Retina (tissue), 1 donor: ENCODE results near the gene NLGN1.

Experiments used
- DNase-seq: peaks from one replicate; pipeline ENCODE4 v3.0.0-alpha.2; 2016

NLGN1 gene

GRCh38 chr3:173863551-173863950 is 466.0 kb downstream of the NLGN1 start:
- DNase-seq = no peak

DNA sequence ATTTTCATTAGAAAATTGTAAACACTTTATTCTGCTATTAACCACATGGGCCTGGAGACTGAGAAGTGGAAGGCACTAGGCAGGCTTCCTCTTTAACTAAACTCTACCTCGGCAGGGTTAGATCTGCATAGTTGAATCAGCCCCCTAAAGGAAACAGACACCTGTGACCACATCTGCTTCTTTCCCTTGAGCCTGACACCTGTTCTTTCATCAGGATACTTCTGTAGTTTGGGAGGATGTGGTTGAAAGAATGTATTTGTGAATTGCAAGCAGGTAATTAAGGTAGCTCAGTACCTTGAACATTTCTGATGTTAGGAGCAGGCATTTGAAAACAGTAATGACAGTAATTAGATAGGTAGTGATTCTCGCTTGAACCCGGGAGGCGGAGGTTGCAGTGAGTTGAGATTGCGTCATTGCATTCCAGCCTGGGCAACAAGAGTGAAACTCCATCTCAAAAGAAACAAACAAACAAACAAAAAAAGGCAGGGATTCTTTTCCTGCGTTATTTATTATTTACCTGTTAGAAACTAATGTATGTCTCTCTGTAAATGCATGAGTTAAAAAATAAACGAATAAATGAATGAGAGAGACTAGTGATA is 468.5 kb downstream of the NLGN1 start:
- DNase-seq = no peak

DNA sequence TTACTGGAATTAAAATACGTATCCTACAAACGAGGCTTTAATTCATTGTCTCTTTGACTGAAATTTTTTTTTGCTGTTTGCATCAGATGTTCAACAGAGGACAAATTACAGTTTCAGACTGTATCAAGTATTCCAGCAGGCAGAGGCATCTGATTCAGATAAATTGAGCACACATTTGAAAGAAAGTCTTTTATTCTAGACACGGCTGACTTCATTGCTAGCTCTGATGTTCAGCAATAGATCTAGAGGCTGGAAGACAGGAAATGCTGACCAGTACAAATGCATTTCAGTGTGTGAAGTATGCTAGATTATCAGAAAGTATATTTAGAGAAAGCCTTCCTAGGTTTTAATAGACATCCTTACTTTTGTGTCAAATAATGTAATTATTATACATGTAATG is 472.2 kb downstream of the NLGN1 start:
- DNase-seq = no peak

GRCh38 chr3:173870976-173871375 is 473.4 kb downstream of the NLGN1 start:
- no peak for DNase-seq

DNA sequence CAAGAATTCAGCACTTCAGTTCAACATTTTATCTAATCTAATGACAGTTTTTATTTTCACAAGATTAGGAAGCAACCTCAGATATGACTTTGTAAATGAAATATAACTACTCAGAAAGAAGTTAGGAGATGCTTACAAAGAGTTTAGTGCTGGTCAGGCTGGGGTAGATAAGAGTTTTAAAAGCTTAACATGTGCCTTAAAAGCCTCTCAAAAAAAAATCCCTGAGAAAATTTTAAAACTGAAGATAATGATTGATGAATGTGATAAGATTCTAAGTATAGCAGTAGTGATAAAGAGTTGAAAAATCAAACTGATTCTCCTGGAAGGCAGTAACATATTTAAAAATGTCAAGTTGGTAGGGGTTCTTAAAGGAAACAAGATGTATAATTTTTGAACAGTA is 478.2 kb downstream of the NLGN1 start:
- DNase-seq = no peak

DNA sequence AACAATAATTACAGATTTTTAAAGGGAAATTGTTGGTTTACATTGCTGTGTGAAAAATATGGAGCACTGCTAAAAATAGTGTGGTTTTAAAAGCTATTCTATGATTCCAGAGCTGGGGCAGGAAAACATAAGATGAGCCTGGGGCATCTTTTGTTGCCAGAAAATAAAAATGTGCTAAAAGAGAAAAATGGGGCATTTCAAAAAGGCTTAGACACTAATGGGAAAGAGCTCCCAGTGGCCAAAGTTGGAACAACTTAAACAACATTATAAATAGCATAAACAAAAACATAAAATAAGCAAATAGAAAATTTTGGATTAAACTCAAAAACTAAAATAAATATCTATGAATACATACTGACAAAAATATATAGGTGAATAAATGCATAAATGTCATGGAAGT is 478.9 kb downstream of the NLGN1 start:
- DNase-seq = no peak

DNA sequence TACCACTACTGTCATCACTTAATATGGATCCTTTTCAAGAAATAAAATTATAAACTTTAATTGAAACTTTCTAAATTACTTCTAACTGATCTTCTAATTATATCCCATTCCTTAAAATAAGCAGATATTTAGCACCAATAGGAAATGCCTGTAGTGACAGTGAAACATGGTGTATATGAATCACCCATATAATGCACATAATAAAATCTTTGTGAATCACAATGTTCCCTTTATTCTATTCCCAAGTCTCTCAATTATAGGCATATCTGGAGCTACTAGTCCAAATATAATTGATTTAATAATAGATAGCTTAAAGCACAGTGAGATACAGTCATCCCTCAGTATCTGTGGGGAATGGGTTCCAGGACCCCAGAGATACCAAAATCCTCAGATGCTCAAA is 490.3 kb downstream of the NLGN1 start:
- DNase-seq = no peak

DNA sequence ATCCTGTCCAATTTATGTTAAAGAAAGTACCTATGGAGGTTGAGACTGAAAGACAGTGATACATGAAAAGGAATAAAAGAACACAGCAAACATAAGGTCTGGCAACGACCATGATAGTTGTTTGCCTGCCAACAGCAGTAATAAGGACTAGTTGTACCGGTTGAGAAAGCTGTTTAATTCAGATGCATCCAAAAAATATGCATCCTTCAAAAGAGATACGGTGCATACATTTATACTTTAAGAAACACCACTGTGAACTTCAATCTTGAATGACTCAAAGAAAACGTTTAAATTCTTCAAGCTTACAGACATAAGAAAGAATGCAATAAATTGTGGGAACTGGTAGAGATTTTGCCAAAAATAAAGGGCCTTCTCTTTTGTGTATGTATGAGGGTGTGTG is 492.1 kb downstream of the NLGN1 start:
- DNase-seq = no peak

- no peak for DNase-seq
Observed at GRCh38 chr3:173890091-173890490, 492.5 kb downstream of the NLGN1 start.

- no peak for DNase-seq
Observed at GRCh38 chr3:173891272-173892100, 493.9 kb downstream of the NLGN1 start.

DNA sequence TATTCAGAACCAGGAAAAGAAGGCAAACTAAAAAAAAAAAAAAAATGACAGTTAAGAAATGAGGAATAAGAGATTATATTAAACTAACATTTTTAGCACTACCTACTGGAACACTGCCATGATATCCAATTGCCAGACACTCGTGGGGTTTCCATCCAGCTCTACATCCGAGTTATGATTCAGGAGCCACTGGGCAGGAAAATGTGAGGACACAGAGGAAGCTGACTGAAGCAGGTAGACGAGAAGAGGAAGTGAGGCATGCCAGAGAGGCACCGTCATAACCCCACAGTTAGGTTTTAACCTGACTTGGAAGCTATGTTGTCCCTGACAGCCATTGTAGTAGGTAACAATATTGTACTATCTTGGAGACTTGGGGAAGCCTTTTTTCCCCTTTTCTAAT is 495.0 kb downstream of the NLGN1 start:
- DNase-seq = no peak

- no peak for DNase-seq
Observed at GRCh38 chr3:173893066-173893465, 495.5 kb downstream of the NLGN1 start.

GRCh38 chr3:173893835-173894234 is 496.3 kb downstream of the NLGN1 start:
- no peak for DNase-seq

DNA sequence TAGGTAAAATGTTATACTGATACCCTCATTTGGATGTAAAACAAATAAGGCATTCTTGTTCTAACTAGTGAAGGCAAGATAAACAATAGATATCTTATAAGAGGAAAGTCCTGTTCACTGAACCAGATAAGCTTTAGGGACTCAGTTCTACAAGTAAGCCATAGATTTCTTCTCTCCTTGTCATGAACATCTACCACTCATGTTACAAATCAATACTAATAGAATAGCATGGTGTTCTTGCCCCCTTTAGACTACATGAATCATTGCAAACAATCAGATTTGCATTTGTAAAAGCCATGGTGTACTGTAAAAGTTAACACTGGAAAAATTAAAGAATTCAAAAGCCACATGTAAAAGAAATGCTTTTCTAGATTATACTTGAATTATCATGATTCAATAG is 500.1 kb downstream of the NLGN1 start:
- DNase-seq = no peak

GRCh38 chr3:173901649-173902048 is 504.1 kb downstream of the NLGN1 start:
- no peak for DNase-seq

DNA sequence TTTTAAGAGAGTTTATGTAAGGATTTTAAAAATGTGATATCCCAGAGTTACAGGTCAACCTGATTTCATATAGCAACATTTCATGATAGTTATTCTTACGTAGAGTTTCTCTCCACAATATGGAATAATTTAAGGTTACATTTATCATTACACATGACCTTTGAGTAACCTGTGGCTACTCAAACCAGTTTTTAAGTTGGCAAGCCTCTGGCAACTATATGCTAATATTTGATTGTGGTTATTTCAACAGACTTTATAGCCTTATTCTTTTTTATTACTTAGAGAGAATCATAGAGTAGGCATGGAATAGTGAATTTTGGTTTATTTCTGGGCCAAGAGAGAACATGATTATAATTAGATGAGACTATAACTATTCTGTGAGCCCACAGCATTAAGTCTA is 504.9 kb downstream of the NLGN1 start:
- no peak for DNase-seq

- DNase-seq = no peak
Observed at GRCh38 chr3:173902871-173903270, 505.3 kb downstream of the NLGN1 start.

DNA sequence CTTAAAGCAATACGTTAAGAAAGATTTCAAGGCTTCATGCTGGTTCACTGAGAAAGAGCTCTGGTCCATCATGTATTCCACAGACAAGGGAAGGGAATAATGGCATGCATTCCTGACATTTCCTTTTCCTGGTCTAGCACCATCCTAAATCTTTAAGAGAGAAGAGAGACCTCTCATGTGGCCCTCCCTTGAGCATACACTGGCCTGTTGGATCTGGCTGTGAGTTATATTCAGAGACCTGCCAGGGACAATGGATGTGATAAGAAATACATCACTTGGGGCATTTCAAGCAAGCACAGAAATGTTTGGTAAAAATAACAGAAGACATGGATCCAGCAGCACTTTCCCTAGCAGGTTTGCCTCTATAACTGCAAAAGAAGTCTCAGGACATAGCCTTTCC is 507.8 kb downstream of the NLGN1 start:
- DNase-seq = no peak

DNA sequence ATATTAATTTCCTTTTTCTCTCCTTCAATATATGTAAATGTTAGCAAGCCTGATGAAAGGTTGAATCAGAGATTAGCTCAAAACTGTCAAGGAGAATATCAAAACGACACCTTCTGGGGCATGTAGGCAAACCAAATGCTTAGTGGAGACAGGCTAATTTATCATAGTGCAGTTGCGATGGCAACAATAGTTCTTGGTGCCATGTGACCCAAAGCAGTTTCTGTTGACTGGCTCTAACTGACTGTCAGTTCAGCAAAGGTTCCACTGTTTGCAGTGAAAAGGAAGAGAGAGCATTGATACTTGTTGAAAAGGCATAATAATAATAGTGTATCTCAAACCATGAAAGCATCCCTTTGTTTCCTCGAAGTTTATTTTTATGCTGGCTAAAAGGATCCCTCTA is 513.9 kb downstream of the NLGN1 start:
- no peak for DNase-seq

DNA sequence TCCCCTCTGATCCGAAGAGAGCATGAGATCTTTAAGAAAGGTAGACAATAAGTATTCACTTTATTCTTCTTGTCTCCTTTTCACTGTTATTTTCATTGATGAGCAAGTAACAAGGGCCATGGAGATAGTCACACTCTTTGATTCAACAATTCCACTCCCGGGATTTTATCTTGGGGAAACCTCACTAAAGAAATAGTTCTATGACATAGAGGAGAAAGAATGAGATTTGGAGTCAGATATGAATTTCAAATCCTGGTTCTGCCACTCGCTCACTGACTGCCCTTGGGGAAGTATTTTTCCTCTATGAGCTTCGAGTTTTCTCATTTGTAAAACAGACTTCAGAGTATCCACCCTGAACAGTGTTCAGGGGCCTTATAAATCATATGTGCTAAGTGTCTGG is 514.6 kb downstream of the NLGN1 start:
- DNase-seq = no peak

- DNase-seq = no peak
Observed at GRCh38 chr3:173913397-173913796, 515.9 kb downstream of the NLGN1 start.

DNA sequence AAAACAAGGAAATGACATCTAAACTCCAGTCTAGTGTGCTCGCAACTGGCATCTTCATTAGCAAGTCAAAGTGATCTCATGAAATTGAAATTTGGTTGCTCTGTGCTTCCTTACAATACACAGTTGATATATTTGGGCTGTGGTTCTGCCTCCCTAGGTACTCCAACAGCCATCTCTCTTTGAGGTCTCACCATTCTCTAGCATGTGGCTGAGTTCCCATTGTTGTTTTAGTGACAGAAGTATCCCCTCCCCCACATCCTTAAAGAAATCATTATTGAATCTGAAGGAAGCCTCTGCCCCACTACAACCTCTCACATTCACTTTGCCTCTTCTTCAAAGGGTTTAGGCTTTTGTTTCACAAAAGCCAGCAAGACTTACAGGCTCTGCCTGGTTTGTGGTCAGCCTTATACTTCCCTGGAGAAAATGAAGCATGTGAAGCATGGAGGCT is 516.5 kb downstream of the NLGN1 start:
- no peak for DNase-seq

- no peak for DNase-seq
Observed at GRCh38 chr3:173916799-173917198, 519.3 kb downstream of the NLGN1 start.

GRCh38 chr3:173920386-173920785 is 522.8 kb downstream of the NLGN1 start:
- no peak for DNase-seq

- no peak for DNase-seq
Observed at GRCh38 chr3:173921732-173922131, 524.2 kb downstream of the NLGN1 start.
